HepG2 (cell line): Measurements from ENCODE around the gene STOM. TPM values are rescaled to one million over a fixed set of nuclear protein-coding genes. Genes with fewer than 3 reads are reported as not detected.

Experiments used
- BCL6 ChIP-seq: IDR thresholded peaks from 2 replicates; pipeline ENCODE4 v1.6.1; 2016; ENCODE audit warnings: missing genetic modification reagents, missing compliant biosample characterization
- CBX2 ChIP-seq, 2 experiments: fragments of 200-600 bp in 1 of 2; sonication (generic); formaldehyde crosslinking in 1 of 2; IDR thresholded peaks; 2 replicates each; pipeline versions ENCODE4 v1.7.0 to v1.8.1; 2018 to 2022; ENCODE audit warnings: low read depth in 2 of 2, low read length in 1 of 2, mild to moderate bottlenecking in 1 of 2, missing genetic modification reagents in 1 of 2
- CCAR2 ChIP-seq: fragments of 200-400 bp; formaldehyde crosslinking; optimal IDR thresholded peaks from 2 replicates; pipeline ENCODE3; 2018; ENCODE audit warnings: low read depth, mild to moderate bottlenecking, low read length, moderate library complexity
- EEA1 ChIP-seq: sonication (generic); formaldehyde crosslinking; IDR thresholded peaks from 2 replicates; pipeline ENCODE4 v1.5.1; 2020; ENCODE audit warnings: mild to moderate bottlenecking, missing genetic modification reagents, borderline replicate concordance
- GATA4 ChIP-seq: sonication (generic); IDR thresholded peaks from 2 replicates; pipeline ENCODE4 v1.6.1; 2016; ENCODE audit warnings: antibody characterized with exemption, low read depth, borderline replicate concordance
- HOXA5 ChIP-seq: sonication (generic); formaldehyde crosslinking; IDR thresholded peaks from 2 replicates; pipeline ENCODE4 v1.4.0; 2020; ENCODE audit warnings: missing genetic modification reagents
- KDM1A ChIP-seq: IDR thresholded peaks from 2 replicates; pipeline ENCODE4 v1.6.1; 2016; ENCODE audit warnings: missing compliant biosample characterization
- MLX ChIP-seq: IDR thresholded peaks from 2 replicates; pipeline ENCODE4 v1.6.1; 2016
- NFRKB ChIP-seq: fragments of 450-650 bp; IDR thresholded peaks from 2 replicates; pipeline ENCODE4 v1.6.1; 2017
- SRSF9 ChIP-seq: fragments of 200-400 bp; formaldehyde crosslinking; IDR thresholded peaks from 2 replicates; pipeline ENCODE4 v1.6.1; 2018; ENCODE audit warnings: borderline replicate concordance, mild to moderate bottlenecking, low read depth, low read length; ENCODE audit not compliant: insufficient read depth, poor library complexity, severe bottlenecking
- TOPORS ChIP-seq: sonication (generic); formaldehyde crosslinking; IDR thresholded peaks from 2 replicates; pipeline ENCODE4 v1.8.0; 2023; ENCODE audit warnings: mild to moderate bottlenecking, missing genetic modification reagents
- ZBTB14 ChIP-seq: sonication (generic); formaldehyde crosslinking; IDR thresholded peaks from 2 replicates; pipeline ENCODE4 v1.4.0; 2020; ENCODE audit warnings: missing genetic modification reagents
- ZBTB42 ChIP-seq: sonication (generic); formaldehyde crosslinking; IDR thresholded peaks from 2 replicates; pipeline ENCODE4 v1.5.0; 2020; ENCODE audit warnings: mild to moderate bottlenecking, missing genetic modification reagents
- ZEB1 ChIP-seq: IDR thresholded peaks from 2 replicates; pipeline ENCODE4 v1.6.1; 2012; ENCODE audit warnings: mild to moderate bottlenecking, low read depth, inconsistent platforms; ENCODE audit not compliant: insufficient replicate concordance
- ZNF605 ChIP-seq: sonication (generic); formaldehyde crosslinking; IDR thresholded peaks from 2 replicates; pipeline ENCODE4 v1.8.0; 2022; ENCODE audit warnings: mild to moderate bottlenecking, missing genetic modification reagents
- ZNF761 ChIP-seq: sonication (generic); formaldehyde crosslinking; conservative IDR thresholded peaks from 2 replicates; pipeline ENCODE4 v1.4.0; 2020; ENCODE audit warnings: mild to moderate bottlenecking, missing genetic modification reagents
- ZNF839 ChIP-seq: sonication (generic); formaldehyde crosslinking; IDR thresholded peaks from 2 replicates; pipeline ENCODE4 v1.4.0; 2020; ENCODE audit warnings: missing genetic modification reagents, mild to moderate bottlenecking, borderline replicate concordance
- polyA plus RNA-seq, 8 experiments: library from polyadenylated mRNA; depleted of rRNA in 3 of 8; stranded (reverse) in 7 of 8; unstranded in 1 of 8; fragments of >200 nt; fragmentation: Illumina TruSeq in 4 of 8; extraction: Trizol in 4 of 8; gene quantifications; 2 replicates each; pipeline versions ENCODE4 v1.2.1 to v1.2.3, GENCODE V29; 2011 to 2016; ENCODE audit warnings: low read depth in 4 of 8, missing spikeins in 1 of 8, mixed read lengths in 1 of 8; ENCODE audit not compliant: insufficient read depth in 1 of 8
- total RNA-seq, 5 experiments: library from RNA; depleted of rRNA; stranded (reverse); fragments of >200 nt; fragmentation: Illumina TruSeq; extraction: Trizol; gene quantifications; 2 replicates each; pipeline ENCODE4 v1.2.3, GENCODE V29; 2016; ENCODE audit warnings: low read depth in 1 of 5
- TF ChIP-seq, protein P1 (sequence below): sonication (generic); formaldehyde crosslinking; IDR thresholded peaks from 2 replicates; pipeline ENCODE4 v1.5.0; 2020; ENCODE audit warnings: mild to moderate bottlenecking, low read depth, missing genetic modification reagents, borderline replicate concordance
- TF ChIP-seq, protein P2 (sequence below): fragments of 450-650 bp; IDR thresholded peaks from 2 replicates; pipeline ENCODE4 v1.6.1; 2017; ENCODE audit warnings: mild to moderate bottlenecking
- TF ChIP-seq, protein P3 (sequence below): sonication (generic); formaldehyde crosslinking; IDR thresholded peaks from 2 replicates; pipeline ENCODE4 v1.8.0; 2022; ENCODE audit warnings: mild to moderate bottlenecking, missing genetic modification reagents, borderline replicate concordance
- TF ChIP-seq, protein P4 (sequence below): sonication (generic); formaldehyde crosslinking; IDR thresholded peaks from 2 replicates; pipeline ENCODE4 v1.8.0; 2022; ENCODE audit warnings: mild to moderate bottlenecking, missing genetic modification reagents

The STOM gene
- total and polyA plus RNA-seq, 2 of the 13 experiments (the other 11 are each of a cell fraction or from before 2014, with no cell fraction given) = 43.6 to 165 TPM

- TF ChIP-seq NFRKB (no peak), ZBTB42 (no peak), ZNF761 (CRISPR knock-in tag) (no peak), ZEB1 (no peak), CBX2 (IDR thresholded peaks at IDR 0.05; ENCODE audit: low read depth, low read length) (no peak), CBX2 (CRISPR knock-in tag; IDR thresholded peaks at IDR 0.05; ENCODE audit: low read depth) (no peak), MLX (CRISPR knock-in tag) (peak; percentile 67; the same call in 1 of the 2 replicates), CCAR2 (no peak), KDM1A (peak; percentile 95), BCL6 (peak; percentile 90), GATA4 (no peak), ZNF839 (CRISPR knock-in tag) (no peak), ZBTB14 (CRISPR knock-in tag) (no peak), EEA1 (no peak), SRSF9 (no peak), HOXA5 (CRISPR knock-in tag) (peak; percentile 84), ZNF605 (CRISPR knock-in tag) (peak; percentile 62; the same call in 1 of the 2 replicates), TOPORS (0 out of 2 replicates have a peak, but pooled peaks have one; percentile 64)
- TF ChIP-seq, protein P1, sequence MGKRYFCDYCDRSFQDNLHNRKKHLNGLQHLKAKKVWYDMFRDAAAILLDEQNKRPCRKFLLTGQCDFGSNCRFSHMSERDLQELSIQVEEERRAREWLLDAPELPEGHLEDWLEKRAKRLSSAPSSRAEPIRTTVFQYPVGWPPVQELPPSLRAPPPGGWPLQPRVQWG (CRISPR knock-in tag) = no peak
- TF ChIP-seq, protein P2, sequence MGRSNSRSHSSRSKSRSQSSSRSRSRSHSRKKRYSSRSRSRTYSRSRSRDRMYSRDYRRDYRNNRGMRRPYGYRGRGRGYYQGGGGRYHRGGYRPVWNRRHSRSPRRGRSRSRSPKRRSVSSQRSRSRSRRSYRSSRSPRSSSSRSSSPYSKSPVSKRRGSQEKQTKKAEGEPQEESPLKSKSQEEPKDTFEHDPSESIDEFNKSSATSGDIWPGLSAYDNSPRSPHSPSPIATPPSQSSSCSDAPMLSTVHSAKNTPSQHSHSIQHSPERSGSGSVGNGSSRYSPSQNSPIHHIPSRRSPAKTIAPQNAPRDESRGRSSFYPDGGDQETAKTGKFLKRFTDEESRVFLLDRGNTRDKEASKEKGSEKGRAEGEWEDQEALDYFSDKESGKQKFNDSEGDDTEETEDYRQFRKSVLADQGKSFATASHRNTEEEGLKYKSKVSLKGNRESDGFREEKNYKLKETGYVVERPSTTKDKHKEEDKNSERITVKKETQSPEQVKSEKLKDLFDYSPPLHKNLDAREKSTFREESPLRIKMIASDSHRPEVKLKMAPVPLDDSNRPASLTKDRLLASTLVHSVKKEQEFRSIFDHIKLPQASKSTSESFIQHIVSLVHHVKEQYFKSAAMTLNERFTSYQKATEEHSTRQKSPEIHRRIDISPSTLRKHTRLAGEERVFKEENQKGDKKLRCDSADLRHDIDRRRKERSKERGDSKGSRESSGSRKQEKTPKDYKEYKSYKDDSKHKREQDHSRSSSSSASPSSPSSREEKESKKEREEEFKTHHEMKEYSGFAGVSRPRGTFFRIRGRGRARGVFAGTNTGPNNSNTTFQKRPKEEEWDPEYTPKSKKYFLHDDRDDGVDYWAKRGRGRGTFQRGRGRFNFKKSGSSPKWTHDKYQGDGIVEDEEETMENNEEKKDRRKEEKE = no peak
- TF ChIP-seq, protein P3, sequence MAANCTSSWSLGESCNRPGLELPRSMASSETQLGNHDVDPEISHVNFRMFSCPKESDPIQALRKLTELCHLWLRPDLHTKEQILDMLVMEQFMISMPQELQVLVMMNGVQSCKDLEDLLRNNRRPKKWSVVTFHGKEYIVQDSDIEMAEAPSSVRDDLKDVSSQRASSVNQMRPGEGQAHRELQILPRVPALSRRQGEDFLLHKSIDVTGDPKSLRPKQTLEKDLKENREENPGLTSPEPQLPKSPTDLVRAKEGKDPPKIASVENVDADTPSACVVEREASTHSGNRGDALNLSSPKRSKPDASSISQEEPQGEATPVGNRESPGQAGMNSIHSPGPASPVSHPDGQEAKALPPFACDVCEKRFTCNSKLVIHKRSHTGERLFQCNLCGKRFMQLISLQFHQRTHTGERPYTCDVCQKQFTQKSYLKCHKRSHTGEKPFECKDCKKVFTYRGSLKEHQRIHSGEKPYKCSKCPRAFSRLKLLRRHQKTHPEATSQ = no peak
- TF ChIP-seq, protein P4, sequence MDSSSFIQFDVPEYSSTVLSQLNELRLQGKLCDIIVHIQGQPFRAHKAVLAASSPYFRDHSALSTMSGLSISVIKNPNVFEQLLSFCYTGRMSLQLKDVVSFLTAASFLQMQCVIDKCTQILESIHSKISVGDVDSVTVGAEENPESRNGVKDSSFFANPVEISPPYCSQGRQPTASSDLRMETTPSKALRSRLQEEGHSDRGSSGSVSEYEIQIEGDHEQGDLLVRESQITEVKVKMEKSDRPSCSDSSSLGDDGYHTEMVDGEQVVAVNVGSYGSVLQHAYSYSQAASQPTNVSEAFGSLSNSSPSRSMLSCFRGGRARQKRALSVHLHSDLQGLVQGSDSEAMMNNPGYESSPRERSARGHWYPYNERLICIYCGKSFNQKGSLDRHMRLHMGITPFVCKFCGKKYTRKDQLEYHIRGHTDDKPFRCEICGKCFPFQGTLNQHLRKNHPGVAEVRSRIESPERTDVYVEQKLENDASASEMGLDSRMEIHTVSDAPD (CRISPR knock-in tag) = peak; percentile 86
Observed at GRCh38 chr9:121296213-121297127, 73.6 kb downstream of the STOM start (continued).
